Measurements from ENCODE around the gene SORCS2.

SORCS2 gene

DNA sequence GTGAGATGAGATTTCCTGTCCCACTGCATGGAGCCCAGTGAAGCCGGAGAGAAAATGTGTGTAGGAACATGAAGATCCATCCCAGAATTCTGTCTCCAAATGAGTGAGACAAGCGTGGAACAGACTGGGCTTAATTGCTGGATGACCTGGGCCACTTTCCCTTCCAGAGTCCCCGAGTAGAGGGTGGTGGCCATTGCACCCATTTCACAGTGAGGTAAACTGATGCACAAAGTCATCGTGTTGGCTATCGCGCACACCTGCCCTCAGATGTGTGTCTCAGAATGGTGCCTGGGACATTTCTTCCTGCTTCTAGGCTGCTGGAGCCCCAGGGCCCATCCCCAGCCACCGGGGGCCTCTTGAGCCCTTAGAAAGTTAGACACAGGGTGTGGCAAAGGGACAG, 285.4 kb downstream of the SORCS2 start:
- DNase-seq (ENCODE audit: low read depth) = no peak

GRCh38 chr4:7478665-7479064, 286.3 kb downstream of the SORCS2 start:
- DNase-seq (ENCODE audit: low read depth) = no peak

DNA sequence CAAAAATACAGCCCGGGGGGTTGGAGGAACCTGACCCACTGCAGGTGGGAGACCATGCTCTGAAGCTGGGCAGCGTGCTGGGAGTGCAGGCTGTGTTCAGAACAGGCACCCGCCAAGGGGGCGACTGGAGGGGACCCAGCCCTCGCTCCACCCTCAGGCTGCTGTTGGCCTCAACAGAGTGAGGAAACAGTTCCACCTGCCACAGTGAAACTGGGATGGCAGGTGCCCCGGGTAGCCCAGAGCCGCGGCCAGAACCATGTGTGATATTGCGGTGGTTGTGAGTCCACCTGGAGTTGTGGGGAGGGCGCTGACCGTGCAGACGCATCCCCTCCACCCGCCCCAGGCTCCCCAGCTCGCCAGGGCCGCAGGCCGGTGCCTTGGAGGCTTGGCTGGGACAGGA, 288.1 kb downstream of the SORCS2 start:
- no peak for DNase-seq (ENCODE audit: low read depth)

GRCh38 chr4:7481227-7481626, 288.9 kb downstream of the SORCS2 start:
- DNase-seq (ENCODE audit: low read depth) = no peak

GRCh38 chr4:7485096-7485495, 292.8 kb downstream of the SORCS2 start:
- DNase-seq (ENCODE audit: low read depth) = no peak

- DNase-seq (ENCODE audit: low read depth) = no peak
Observed at GRCh38 chr4:7486101-7486500, 293.8 kb downstream of the SORCS2 start.

DNA sequence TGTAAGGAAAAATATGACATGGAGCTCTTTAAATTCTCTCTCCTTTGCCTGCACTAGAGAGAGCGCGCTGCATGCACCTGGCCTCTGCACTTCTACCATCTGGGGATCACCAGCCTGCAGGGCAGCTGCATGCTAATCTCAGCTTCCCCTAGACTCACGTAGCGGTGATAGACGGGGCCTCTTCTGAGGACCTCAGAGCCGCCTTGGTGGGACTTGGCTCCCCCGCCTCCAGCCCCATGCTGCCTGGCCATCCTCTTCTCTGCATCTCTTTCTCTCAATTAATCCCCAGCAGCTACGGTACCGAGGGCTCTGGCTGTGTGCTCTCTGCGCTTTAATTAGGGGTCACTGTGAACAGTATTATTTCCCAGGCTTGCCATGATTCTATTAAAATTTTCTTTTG, 295.2 kb downstream of the SORCS2 start:
- no peak for DNase-seq (ENCODE audit: low read depth)

GRCh38 chr4:7487998-7488671, 295.8 kb downstream of the SORCS2 start:
- no peak for DNase-seq (ENCODE audit: low read depth)

- no peak for DNase-seq (ENCODE audit: low read depth)
Observed at GRCh38 chr4:7491915-7492314, 299.6 kb downstream of the SORCS2 start.

- DNase-seq (ENCODE audit: low read depth) = no peak
Observed at GRCh38 chr4:7498446-7499200, 306.3 kb downstream of the SORCS2 start.

DNA sequence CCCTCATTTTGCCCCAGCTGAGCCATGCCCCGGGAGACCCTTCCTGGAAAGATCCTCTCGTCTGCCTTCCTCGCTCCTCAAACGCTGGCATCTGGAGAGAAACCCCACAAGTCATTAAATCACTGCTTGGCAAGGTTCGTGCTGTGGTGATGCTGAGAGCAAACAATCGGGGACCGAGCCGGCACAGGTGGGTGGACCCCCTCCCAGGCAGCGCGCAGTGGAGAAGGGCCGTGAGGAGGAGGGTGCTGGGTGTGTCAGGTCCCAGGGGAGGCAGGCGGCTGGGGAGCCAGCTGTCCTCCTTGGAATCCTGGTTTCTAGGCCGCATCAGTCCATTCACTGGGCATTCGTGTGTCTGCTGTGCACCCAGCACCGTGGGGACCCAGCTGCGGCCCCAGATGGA, 307.3 kb downstream of the SORCS2 start:
- DNase-seq (ENCODE audit: low read depth) = no peak

DNA sequence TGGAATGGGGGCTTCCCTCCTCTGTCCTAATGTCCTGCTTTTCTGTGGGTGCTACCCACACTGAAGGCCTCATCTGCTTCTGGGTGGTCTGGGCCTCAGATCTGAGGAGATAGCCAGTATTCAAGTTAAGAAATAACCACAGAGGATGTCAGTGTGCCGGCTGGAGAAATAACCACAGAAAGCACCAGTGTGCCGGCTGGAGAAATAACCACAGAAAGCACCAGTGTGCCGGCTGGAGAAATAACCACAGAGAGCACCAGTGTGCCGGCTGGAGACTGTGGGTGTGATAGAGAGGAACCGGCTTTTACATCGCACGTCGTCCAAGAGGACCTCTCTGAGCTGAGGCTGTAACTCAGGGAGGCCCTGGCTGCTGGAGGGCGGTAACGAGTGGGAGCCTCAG, 308.1 kb downstream of the SORCS2 start:
- no peak for DNase-seq (ENCODE audit: low read depth)

- DNase-seq (ENCODE audit: low read depth) = no peak
Observed at GRCh38 chr4:7501314-7501713, 309.0 kb downstream of the SORCS2 start.

DNA sequence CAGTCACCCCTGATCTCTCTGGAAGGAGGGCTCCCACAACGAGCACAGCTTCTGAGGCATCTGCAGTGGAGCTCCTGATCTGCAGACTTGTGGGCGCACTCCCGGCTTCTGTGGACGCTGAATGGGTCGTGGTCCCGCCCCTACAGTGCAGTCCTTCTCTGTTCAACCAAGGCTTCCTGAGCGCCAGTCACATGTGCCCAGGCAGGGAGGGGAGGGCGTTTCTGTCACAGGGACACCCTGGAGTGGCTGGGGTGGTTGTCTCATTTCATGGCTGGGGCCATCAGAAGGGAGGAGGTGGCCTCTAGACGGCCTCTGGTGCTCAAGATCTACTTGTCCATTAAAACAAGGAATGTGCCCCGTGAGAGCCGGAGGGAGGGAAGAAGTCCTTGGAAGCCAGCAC, 309.5 kb downstream of the SORCS2 start:
- no peak for DNase-seq (ENCODE audit: low read depth)

DNA sequence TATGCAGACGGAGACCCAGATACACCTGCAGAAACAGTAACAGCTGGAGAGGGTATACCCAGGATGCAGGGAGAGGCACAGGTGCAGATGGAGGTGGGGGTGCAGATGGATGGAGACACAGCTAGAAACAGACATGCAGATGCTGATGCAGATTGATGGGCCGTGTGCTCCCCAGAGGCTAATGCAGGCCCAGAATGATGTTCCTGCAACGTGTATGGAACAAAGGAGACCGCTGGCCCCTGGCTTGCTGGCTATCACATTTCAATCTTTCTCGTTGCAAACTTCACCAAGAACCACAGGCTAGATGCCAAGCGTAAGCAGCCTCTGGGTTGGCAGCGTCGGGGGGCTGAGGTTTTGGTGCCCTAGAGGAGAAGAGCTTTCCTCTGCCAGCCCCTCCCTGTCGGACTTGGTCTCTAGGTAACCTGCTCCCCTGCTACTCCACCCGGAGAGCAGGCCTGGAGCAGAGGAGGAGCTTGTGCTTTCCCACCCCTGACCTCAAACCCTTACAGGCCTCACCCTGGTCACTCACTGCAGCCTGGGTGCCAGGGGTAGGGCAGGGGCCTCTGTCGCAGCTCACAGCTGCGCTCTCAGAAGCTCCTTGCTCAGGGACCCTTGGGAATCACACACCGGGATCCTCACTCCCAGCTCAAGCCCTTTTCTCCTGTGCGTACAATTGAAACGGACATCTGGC, 311.4 kb downstream of the SORCS2 start:
- no peak for DNase-seq (ENCODE audit: low read depth)

- DNase-seq (ENCODE audit: low read depth) = no peak
Observed at GRCh38 chr4:7505116-7505900, 313.0 kb downstream of the SORCS2 start.

- no peak for DNase-seq (ENCODE audit: low read depth)
Observed at GRCh38 chr4:7506119-7506518, 313.8 kb downstream of the SORCS2 start.

- no peak for DNase-seq (ENCODE audit: low read depth)
Observed at GRCh38 chr4:7506572-7506971, 314.2 kb downstream of the SORCS2 start.

- DNase-seq (ENCODE audit: low read depth) = no peak
Observed at GRCh38 chr4:7507381-7507780, 315.0 kb downstream of the SORCS2 start.

DNA sequence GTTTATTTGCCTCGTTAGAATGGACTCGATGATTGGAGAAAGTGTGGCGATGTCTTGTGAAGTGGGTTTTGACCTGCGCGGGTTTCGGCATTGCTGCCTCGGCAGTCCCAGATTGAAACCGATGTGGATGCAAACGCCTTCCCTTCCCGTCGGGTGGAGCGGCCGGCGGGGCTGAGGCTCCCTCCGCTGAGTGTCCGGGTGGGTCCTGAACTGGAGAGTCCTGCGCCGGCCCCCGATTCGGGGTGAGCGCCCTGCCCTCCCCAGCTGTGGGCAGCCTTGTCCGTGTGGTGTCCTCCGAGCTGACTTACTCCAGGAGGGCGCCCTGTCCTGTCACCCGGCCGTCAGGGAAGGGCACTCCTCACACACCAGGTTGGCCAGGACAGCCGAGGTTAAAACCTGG, 317.7 kb downstream of the SORCS2 start:
- DNase-seq (ENCODE audit: low read depth) = no peak

GRCh38 chr4:7510538-7510937, 318.2 kb downstream of the SORCS2 start:
- no peak for DNase-seq (ENCODE audit: low read depth)

- no peak for DNase-seq (ENCODE audit: low read depth)
Observed at GRCh38 chr4:7511525-7511924, 319.2 kb downstream of the SORCS2 start.

All from stimulated activated CD8-positive, alpha-beta memory T cell treated with anti-CD3 and anti-CD28 coated beads, Interleukin-15, amount 100 ng/mL, for 24 hours (primary cell).